GM12801 (cell line): Measurements from ENCODE around the gene MBD5.

Experiments
- CTCF ChIP-seq: IDR thresholded peaks from one replicate; pipeline ENCODE4 v1.5.1; 2011; ENCODE audit warnings: control low read depth; ENCODE audit not compliant: insufficient read length; ENCODE audit errors: extremely low read depth

The MBD5 gene

GRCh38 chr2:148459377-148459778 is 438.5 kb downstream of the MBD5 start:
- TF ChIP-seq CTCF, result no peak

DNA sequence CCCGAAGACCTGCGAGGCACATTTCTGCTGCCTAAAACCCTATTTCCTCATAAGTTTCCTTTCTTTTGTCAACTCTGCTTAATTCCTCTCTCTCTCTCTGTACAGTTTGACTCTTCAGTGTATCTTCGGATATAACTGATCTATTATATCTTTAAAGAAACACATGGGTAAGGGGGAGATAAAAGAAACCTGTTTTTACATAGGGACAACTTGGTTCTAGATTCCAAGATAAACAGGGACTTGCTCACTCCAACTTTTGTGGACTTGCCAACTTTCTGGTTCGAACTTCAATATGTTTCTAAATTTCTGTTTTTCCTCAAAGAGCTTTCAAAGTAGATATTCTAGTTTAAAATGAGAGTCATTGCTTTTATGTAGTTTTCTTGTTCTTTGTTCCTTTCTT is 441.0 kb downstream of the MBD5 start:
- TF ChIP-seq CTCF, result no peak

DNA sequence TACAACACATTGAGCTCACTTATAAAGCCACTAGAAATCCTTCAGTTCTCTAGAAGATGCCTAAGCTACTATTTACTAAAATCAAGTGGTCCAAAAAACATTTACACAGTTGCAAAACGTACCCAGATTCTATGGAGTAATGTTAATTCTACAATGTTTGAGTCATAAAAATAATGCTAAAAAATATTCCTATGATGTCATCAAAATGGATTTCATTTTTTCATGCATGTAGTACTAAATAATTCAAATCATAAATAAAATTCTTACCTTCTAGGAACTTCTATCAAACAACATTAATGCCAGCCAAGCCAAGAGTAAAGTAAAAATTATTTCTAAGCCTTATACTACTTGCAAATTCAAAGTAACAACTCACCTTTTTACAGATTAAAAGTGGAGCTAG is 454.7 kb downstream of the MBD5 start:
- TF ChIP-seq CTCF, result no peak

DNA sequence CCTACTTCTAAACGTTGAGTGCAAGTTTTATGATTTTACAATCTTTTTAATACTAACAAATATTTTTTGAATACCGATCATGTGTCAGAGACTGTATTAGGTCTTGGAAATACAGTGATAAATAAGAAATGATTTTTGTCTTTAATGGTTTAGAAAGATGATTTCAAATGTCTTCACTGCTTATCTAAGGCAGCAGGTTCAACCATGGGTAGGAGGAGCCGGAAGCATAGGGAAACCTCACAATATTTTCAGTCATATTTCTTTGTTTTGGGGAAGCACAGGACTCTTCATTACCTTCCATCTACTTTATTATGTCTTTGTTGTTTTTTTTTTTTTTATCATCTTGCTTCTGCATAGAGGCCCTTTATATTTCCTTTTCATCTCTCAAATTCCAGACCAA is 458.5 kb downstream of the MBD5 start:
- TF ChIP-seq CTCF, result no peak

- TF ChIP-seq CTCF, result no peak
Measured at GRCh38 chr2:148483665-148484064, 462.8 kb downstream of the MBD5 start.

- TF ChIP-seq CTCF, result no peak
Measured at GRCh38 chr2:148484066-148484465, 463.2 kb downstream of the MBD5 start.

DNA sequence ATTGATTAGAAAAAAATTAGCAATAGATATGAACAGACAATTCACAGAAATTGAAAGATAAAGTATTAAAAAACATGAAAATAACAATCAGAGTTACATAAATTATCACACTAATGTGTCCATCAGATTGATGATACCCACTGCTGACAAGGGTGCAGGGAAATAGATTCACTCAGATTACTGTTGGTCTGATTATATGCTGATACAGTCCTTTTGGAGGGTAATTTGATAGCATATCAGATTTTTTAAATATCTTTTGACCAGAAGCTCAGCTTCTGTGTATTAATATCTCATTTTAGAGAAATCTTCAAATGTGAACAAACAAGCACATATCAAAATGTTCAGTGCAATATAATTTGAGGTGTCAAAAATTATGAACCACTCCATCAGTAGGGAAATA is 465.8 kb downstream of the MBD5 start:
- no peak for TF ChIP-seq CTCF

GRCh38 chr2:148487439-148487838 is 466.5 kb downstream of the MBD5 start:
- TF ChIP-seq CTCF, result no peak
